CD4-positive, alpha-beta T cell (primary cell): Measurements from ENCODE around the gene SUV39H2. TPM values are rescaled to one million over a fixed set of nuclear protein-coding genes. Genes with fewer than 3 reads are reported as not detected.

Source experiments
- ATAC-seq: fragments of 200-7000 bp; cut with Tn5 transposase; one replicate; pipeline ENCODE4 v1.10.0; 2022; ENCODE audit warnings: mild to moderate bottlenecking; ENCODE audit not compliant: poor library complexity
- CTCF ChIA-PET: fragments of 350-600 bp; sonication (Branson Sonifier 250); formaldehyde crosslinking; loops from one replicate; lab custom pipeline; 2021; ENCODE audit warnings: antibody characterized with exemption, inconsistent platforms; lab: Charles Lee
- POLR2A ChIA-PET: fragments of 350-600 bp; sonication (Branson Sonifier 250); formaldehyde crosslinking; loops from one replicate; lab custom pipeline; 2021; ENCODE audit warnings: antibody characterized with exemption, inconsistent platforms; lab: Charles Lee
- DNase-seq, 14 experiments: peaks; one replicate each; pipeline ENCODE4 v3.0.0-alpha.2; 2013 to 2020; ENCODE audit warnings: mixed read lengths in 2 of 14
- H3K27ac ChIP-seq, 2 donors: one replicate each; pipeline versions ENCODE4 v1.5.1 to v1.7.0; 2013; ENCODE audit warnings: low read length in 2 of 2, low read depth in 1 of 2, mild to moderate bottlenecking in 1 of 2
- H3K27me3 ChIP-seq, 2 experiments: 1 replicate in 1 of 2; 2 replicates in 1 of 2; pipeline versions ENCODE4 v1.6.1 to v1.7.0; 2013; ENCODE audit warnings: low read length in 2 of 2, control low read depth in 1 of 2, mild to moderate bottlenecking in 1 of 2, moderate library complexity in 1 of 2; ENCODE audit not compliant: insufficient read depth in 2 of 2, control insufficient read depth in 1 of 2
- H3K36me3 ChIP-seq: one replicate; pipeline ENCODE4 v1.6.1; 2013; ENCODE audit warnings: low read length, control low read depth; ENCODE audit not compliant: insufficient read depth
- H3K4me1 ChIP-seq: one replicate; pipeline ENCODE4 v1.6.1; 2013; ENCODE audit warnings: low read length, control low read depth; ENCODE audit not compliant: insufficient read depth
- H3K4me3 ChIP-seq: one replicate; pipeline ENCODE4 v1.5.1; 2013; ENCODE audit warnings: mild to moderate bottlenecking, low read length, moderate library complexity
- H3K9me3 ChIP-seq, 2 experiments: 1 replicate in 1 of 2; 2 replicates in 1 of 2; pipeline versions ENCODE4 v1.6.1 to v1.7.0; 2013; ENCODE audit warnings: low read length in 2 of 2, mild to moderate bottlenecking in 2 of 2, control low read depth in 1 of 2, moderate library complexity in 1 of 2; ENCODE audit not compliant: control insufficient read depth in 1 of 2, insufficient read depth in 1 of 2
- H3K27ac Mint-ChIP-seq: one replicate; pipeline ENCODE4 v1.8.0; 2020; ENCODE audit warnings: mixed read lengths
- H3K27me3 Mint-ChIP-seq: one replicate; pipeline ENCODE4 v1.8.0; 2021; ENCODE audit warnings: mixed read lengths
- H3K36me3 Mint-ChIP-seq: one replicate; pipeline ENCODE4 v1.8.0; 2021; ENCODE audit warnings: low read depth, mixed read lengths
- H3K4me1 Mint-ChIP-seq: one replicate; pipeline ENCODE4 v1.8.0; 2021; ENCODE audit warnings: low read depth, mixed read lengths
- H3K4me3 Mint-ChIP-seq: one replicate; pipeline ENCODE4 v1.8.0; 2020; ENCODE audit warnings: mild to moderate bottlenecking, mixed read lengths
- H3K9me3 Mint-ChIP-seq: one replicate; pipeline ENCODE4 v1.8.0; 2020; ENCODE audit warnings: mixed read lengths
- intact Hi-C, 2 experiments: fragments of 100-400 bp; cut with DNase I in 1 of 2; cut with micrococcal nuclease in 1 of 2; formaldehyde crosslinking; loops; one replicate each; pipeline versions ENCODE4 v1.15.1 to v1.9.0; 2023 to 2025; cut with DNase I, micrococcal nuclease
- total RNA-seq, 174 experiments: library from RNA in 2 of 174; stranded (reverse) in 2 of 174; gene quantifications; one replicate each; pipeline ENCODE4 v1.2.3 and lab custom pipeline; 2021 to 2026
- TF ChIP-seq, protein P1 (sequence below): fragments of 200-600 bp; IDR thresholded peaks from one replicate; pipeline ENCODE4 v1.8.0; 2022; ENCODE audit warnings: antibody characterized with exemption, mild to moderate bottlenecking

The SUV39H2 gene
- total RNA-seq, 2 experiments from 2014 or later, result 3.4 to 3.5 TPM

DNA sequence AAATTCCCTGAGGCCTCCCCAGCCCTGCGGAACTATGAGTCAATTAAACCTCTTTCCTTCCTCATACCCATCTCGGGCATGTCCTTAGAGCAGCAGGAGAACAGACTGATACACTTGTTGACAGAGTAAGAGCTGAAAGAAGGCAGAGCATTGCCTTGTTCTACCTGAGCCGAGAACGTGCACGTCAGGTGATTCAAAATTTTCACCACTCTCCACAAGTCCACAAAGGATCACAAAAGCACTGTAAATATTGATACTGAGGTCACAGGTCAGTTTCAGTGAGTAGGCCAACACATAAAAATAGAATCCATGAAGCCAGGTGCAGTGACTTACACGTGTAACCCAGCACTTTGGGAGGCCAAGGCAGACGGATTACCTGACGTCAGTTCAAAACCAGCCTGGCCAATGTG lies 47.4 kb downstream of the SUV39H2 start:
- Histone ChIP-seq H3K27me3 (no peaks in the 10 kb centered on the region), H3K4me1 (no peaks in the 10 kb centered on the region), H3K27ac (no peak overlapping the region), H3K36me3 (peaks cover 77% of the 10 kb centered on the region), H3K4me3 (no peak overlapping the region), H3K9me3 (no peaks in the 10 kb centered on the region)
- DNase-seq (no peak), ATAC-seq (no peak)
- ChIA-PET POLR2A (no interaction called here), CTCF (no interaction called here)
- Mint-ChIP-seq H3K4me3 (no peak overlapping the region), H3K9me3 (no peaks in the 10 kb centered on the region), H3K27ac (no peak overlapping the region), H3K27me3 (no peaks in the 10 kb centered on the region), H3K4me1 (no peaks in the 10 kb centered on the region), H3K36me3 (peaks cover 93% of the 10 kb centered on the region)
- intact Hi-C loops, result no loop called here
- TF ChIP-seq, protein P1, sequence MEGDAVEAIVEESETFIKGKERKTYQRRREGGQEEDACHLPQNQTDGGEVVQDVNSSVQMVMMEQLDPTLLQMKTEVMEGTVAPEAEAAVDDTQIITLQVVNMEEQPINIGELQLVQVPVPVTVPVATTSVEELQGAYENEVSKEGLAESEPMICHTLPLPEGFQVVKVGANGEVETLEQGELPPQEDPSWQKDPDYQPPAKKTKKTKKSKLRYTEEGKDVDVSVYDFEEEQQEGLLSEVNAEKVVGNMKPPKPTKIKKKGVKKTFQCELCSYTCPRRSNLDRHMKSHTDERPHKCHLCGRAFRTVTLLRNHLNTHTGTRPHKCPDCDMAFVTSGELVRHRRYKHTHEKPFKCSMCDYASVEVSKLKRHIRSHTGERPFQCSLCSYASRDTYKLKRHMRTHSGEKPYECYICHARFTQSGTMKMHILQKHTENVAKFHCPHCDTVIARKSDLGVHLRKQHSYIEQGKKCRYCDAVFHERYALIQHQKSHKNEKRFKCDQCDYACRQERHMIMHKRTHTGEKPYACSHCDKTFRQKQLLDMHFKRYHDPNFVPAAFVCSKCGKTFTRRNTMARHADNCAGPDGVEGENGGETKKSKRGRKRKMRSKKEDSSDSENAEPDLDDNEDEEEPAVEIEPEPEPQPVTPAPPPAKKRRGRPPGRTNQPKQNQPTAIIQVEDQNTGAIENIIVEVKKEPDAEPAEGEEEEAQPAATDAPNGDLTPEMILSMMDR, result no peak

DNA sequence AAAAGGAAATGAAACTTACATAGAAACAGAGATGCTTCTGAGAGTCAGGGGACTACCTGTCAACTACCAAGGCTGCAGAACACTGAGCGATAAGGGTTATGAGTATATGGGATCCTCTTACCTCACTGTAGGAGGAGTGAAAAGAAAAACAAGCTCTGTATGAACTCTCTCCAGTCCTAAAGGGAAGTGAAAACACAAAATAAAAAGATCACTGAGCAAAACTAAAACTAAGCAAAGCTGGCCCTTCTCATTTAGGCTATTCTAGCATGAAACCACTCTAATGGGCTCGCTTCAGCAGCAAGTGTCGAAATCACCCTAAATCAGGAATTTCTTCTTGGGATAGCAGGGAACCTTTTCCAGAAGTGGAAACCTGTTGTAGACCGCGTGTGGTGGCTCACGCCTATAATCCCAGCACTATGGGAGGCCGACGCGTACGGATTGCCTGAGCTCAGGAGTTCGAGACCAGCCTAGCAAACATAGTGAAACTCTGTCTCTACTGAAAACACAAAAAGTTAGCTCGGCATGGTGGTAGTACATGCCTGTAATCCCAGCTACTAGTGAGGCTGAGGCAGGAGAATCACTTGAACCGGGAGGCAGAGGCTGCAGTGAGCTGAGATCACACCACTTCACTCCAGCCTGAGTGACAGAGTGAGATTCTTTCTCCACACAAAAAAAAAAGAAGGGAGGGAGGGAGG lies 48.2 kb downstream of the SUV39H2 start:
- H3K27ac ChIP-seq, result no peak overlapping the region
- ChIA-PET CTCF (no interaction called here), POLR2A (no interaction called here)
- peaks cover 75% of the 10 kb centered on the region for H3K36me3 ChIP-seq
- Mint-ChIP-seq H3K27ac (no peak overlapping the region), H3K4me3 (no peak overlapping the region), H3K9me3 (no peaks in the 10 kb centered on the region), H3K27me3 (no peaks in the 10 kb centered on the region), H3K36me3 (peaks cover 93% of the 10 kb centered on the region), H3K4me1 (no peaks in the 10 kb centered on the region)
- no peaks in the 10 kb centered on the region for H3K9me3 ChIP-seq
- no peaks in the 10 kb centered on the region for H3K27me3 ChIP-seq
- TF ChIP-seq, protein P1, result no peak
- intact Hi-C loops, result no loop called here
- H3K4me3 ChIP-seq, result no peak overlapping the region
- ATAC-seq, result no peak
- H3K4me1 ChIP-seq, result no peaks in the 10 kb centered on the region
- no peak for DNase-seq

DNA sequence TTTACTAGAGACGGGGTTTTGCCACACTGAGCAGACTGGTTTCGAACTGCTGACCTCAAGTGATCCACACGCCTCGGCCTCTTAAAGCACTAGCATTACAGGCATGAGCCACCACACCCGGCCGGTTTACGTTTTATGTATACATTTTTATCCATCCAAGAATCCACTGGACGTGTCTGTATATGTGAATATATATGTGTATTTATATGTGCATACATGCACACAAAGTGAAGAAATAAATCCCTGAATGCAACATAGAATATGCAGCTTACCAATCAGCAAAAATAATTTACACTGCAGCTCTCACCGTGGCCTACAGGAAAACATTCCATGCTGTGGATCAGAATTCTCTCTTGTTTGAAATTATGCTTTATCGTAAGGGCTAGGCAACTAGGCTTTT lies 51.9 kb downstream of the SUV39H2 start:
- no peak for DNase-seq
- ChIA-PET CTCF (no interaction called here), POLR2A (no interaction called here)
- Histone ChIP-seq H3K9me3 (no peaks in the 10 kb centered on the region), H3K4me1 (no peaks in the 10 kb centered on the region), H3K36me3 (peaks cover 87% of the 10 kb centered on the region), H3K27ac (no peak overlapping the region), H3K27me3 (no peaks in the 10 kb centered on the region), H3K4me3 (no peak overlapping the region)
- Mint-ChIP-seq H3K4me1 (no peaks in the 10 kb centered on the region), H3K27me3 (no peaks in the 10 kb centered on the region), H3K27ac (no peak overlapping the region), H3K4me3 (no peak overlapping the region), H3K36me3 (peaks cover 93% of the 10 kb centered on the region), H3K9me3 (no peaks in the 10 kb centered on the region)
- TF ChIP-seq, protein P1, result no peak
- intact Hi-C loops, result no loop called here
- ATAC-seq, result no peak
